ENCODE measurements around the gene NFIB. TPM values are rescaled to one million over a fixed set of nuclear protein-coding genes. Genes with fewer than 3 reads are reported as not detected.

The NFIB gene
- polyA plus RNA-seq, 3 donors, result 19.9 to 22.1 (median 21.8) TPM

DNA sequence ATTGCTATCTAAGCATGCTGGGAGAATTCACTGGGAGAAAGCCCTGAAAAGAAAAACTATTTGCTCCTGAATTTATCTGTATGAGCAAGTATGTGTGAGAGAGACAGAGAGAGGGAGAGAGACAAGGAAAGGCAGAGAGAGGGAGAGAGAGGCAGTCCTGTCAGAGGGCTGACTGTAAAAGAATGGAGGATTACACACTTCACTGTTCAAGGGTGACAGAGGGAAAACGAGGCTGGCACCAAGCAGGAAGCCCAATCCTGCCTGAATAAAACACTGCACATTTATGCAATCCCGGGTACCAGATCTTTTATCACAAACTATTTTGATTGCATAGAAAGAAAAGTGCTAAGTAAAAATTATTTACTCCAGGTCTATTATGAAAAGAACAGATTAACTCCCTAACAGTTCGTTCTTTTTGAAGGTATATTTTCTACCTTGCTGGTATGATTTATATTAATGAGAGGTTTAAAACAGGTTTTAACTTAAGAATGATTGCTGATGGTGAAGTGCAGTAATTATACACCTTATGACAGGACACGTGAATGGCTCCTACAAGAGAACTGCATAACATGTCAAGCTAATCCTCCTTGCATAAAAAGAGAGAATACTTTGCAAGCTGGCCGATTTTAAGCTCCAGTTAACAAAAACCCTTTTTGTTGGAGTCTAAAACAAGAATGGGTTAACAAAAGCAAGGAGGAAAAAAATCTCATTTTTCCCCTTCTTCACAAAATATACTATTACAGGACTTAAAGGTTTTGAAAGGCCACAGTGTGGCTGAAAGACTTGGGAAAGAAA, 82.5 kb downstream of the NFIB start:
- no peak for DNase-seq (ENCODE audit: extremely low read depth in 1 of 11, low read depth in 9 of 11, low spot score in 4 of 11)

DNA sequence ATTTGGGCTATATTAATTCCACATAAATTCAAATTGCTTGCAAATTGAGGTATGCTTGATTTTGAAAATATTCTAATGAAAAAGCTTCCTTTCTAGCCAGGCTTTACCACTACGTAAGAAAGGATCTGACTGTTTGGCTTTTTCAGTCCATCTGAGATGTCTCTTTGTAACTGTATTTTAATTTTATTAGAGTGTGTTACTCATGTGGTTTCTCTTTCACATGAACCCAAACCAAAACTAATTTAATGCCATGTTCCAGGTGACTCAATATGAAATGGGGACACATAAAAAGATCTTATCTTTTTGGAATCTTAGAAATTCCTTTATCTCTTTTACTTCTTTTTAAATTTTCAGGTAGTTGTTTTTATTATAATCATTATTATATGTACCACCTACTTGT, 85.3 kb downstream of the NFIB start:
- DNase-seq (ENCODE audit: extremely low read depth in 1 of 11, low read depth in 9 of 11, low spot score in 4 of 11), result no peak

DNA sequence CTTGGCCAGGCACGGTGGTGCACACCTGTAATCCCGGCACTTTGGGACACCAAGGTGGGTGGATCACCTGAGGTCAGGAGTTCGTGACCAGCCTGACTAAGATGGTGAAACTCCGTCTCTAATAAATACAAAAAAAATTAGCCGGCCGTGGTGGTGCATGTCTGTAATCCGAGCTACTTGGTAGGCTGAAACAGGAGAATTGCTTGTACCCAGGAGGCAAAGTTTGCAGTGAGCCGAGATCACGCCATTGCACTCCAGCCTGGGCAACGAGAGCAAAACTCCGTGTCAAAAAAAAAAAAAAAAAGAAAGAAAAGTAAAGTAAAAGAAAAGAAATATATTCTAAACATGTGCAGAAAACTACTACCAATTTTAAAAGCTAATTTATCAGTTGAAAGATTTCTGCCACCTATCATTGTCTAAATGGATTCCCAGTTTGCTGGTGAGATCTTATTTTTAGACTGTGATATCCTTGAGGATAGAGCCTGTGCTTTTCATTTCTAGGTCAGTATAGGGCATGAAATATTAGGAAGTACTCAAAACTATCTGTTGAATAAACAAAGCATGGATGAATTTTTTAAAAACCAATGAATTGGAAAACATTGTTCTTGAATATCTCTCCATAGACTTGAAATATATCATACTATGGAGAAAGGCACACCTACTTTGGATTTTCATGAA, 86.9 kb downstream of the NFIB start:
- no peak for DNase-seq (ENCODE audit: extremely low read depth in 1 of 11, low read depth in 9 of 11, low spot score in 4 of 11)

DNA sequence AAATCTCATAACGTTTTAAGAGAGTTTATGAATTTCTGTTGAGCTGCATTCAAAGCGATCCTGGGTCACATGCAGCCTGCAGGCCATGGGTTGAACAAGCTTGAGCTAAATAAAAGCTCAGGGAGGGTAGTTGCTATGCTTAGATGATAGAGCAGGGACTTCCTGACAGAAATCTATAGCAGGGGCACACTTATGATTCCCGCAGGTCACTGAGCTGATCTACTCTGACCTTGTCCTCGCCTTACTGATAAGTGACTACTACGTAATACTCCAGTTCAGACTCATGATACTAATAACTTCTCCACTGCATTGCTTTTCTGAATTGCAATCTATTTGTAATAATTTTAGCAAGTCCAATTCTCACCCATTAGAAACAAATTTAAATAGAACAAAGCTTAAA, 90.9 kb downstream of the NFIB start:
- no peak for DNase-seq (ENCODE audit: extremely low read depth in 1 of 11, low read depth in 9 of 11, low spot score in 4 of 11)

DNA sequence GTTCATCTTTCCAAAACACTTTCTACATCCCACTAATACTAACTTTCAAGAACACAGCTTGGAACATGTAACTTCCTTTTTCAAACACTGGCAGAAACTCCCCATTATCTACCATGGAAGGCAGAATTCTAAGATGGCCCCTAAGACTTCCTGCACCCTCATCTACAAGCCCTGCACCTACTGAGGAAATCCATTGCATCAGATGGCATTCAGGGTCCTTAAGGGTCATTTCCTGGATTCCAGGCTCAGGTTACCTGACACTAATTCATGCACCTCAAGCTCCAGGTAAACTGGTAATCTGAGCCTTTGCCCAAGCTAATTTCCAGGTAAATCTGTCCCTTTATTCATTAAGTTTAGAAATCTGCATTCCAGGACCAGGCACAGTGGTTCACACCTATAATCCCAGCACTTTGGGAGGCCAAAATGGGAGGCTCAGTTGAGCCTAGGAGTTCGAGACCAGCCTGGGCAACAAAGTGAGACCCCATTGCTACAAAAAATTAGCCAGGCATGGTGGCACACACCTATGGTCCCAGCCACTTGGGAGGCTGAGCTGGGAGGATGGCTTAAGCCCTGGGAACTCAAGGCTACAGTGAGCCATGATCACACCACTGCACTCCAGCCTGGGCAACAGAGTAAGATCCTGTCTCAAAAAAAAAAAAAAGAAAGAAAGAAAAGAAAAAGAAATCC, 91.6 kb downstream of the NFIB start:
- no peak for DNase-seq (ENCODE audit: extremely low read depth in 1 of 11, low read depth in 9 of 11, low spot score in 4 of 11)

DNA sequence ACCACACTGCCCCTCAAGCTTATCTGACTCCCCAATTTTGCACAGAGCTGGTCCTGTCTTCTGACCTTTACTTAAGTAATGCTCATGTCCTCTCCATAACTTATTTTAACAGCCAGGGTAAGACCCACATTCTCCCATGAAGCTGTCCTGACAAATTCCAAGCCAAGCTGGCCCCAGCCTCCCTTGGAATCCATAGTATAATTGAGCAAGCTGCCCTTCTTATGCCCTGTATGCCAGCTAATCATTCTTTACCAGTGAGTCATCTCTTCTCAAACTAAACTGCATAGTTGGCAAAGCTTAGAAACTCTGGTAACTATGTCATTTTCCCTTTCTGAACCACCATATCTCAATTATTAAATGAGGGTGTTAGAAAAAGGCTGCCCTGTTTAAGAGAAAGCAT, 92.4 kb downstream of the NFIB start:
- DNase-seq (ENCODE audit: extremely low read depth in 1 of 11, low read depth in 9 of 11, low spot score in 4 of 11), result peak in 1 of 11 donors; percentile 15

DNA sequence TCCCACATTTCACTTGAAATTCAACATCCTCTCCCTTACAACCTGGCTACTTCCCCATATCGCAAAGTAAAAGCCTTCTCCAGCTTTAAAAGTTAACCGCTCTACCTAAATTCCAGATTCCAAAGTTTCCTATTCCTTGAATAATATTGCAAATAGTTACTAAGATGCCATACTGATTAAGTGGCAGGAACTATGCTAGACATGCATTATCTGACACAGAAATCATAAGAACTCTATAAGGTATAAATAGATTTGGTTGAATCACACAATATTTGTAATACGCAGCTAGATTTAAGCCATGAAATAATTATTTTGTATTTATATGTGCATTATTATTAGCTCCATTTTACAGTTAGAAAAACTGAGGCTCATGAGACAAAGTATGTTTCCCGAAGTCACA, 92.8 kb downstream of the NFIB start:
- no peak for DNase-seq (ENCODE audit: extremely low read depth in 1 of 11, low read depth in 9 of 11, low spot score in 4 of 11)

DNA sequence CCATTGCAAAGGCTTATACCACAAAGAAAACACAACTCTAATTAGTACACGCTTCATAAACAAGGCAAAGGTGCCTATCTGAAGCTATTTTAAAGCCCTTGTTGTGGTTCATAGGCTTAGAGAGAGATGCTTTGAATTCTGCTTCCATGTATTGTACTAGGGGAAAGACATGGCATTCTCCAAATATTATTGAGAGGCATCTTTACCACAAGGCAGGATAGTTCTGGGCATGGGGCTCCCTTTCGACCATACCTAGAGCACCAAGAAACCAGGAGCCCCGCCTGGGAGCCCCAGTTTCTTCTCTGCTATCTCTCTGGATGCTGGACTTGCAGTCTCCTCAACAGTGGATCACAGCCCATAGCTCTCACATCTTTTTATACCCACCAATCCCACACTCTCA, 93.7 kb downstream of the NFIB start:
- no peak for DNase-seq (ENCODE audit: extremely low read depth in 1 of 11, low read depth in 9 of 11, low spot score in 4 of 11)

DNA sequence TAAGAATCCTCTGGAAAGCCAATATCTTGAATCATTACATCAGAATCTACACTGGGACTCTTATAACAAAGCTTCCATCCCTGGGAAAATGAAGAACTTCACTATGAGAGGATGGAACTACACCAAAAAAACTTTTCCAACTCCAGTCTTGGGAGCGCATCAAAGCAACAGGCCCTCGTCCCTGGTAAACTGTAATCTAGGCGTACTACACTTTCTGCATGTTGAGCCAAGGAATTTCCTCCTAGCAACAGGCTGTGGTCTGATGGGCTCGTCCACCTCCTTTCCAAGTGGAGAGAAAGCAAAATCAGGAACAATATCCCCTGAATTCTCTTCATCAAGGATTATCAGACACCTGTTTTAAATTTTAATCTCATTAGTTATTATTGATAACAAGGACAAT, 94.1 kb downstream of the NFIB start:
- DNase-seq (ENCODE audit: extremely low read depth in 1 of 11, low read depth in 9 of 11, low spot score in 4 of 11), result no peak

DNA sequence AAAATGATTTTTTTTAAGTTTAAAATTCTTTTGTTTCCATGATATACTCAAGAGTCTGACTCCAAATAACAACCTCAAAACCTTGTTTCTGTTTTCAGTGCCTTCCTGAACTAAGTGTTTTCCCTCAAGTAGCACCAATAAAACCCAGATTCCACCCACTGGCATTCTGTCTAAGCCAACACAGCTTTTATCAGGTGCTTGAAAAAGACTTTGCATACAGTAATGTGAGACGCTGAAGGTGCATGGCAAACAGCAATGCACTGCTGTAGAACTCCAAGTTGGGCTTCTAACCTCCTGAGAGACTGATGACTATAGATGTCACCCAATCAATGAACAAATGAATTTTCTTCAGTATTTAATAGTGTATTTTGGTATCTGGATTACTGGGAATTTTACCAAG, 95.7 kb downstream of the NFIB start:
- no peak for DNase-seq (ENCODE audit: extremely low read depth in 1 of 11, low read depth in 9 of 11, low spot score in 4 of 11)

DNA sequence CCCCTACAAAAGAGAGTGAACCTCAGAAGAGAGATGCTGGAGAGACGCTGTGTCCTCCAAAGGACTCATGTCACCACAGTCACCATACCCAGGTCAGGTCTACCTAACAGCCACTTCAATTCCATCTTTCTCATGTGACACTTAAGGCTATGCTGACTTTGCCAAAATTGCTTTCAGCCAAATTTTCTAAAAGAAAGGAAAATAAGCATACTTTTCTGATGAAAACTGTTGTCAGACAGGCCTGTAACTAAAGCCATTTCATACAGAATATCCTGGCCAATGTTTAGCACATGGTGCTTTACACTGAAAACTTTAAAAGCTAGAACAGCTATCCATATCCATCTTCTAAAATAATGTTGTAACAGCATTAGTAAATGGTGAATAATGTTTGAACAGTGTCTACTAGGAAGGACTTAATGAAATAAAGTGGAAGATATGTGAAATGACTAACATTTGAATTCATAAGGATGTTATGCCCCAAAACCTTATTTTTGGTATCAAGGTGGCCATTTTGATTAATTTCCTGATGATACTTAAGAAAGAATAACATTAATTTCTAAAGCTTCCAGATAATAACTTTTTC, 97.2 kb downstream of the NFIB start:
- DNase-seq (ENCODE audit: extremely low read depth in 1 of 11, low read depth in 9 of 11, low spot score in 4 of 11), result no peak

DNA sequence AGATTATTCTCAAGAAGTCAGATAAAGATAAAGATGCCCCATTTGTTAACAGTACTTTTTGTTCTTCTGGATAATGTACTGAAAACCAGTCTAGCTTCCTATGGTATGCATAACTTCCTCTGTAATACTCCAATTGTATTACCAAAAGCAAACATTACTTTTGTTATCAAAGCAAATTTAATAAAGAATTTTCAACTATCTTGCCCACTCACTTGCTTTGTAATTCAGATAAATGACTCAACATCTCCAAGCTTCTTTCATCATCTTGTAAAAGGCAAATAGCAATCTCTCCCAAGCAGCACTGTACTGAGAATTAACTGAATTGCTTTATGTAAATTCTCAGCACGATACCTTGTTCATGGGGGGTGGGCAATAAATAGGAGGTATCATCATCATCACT, 98.3 kb downstream of the NFIB start:
- no peak for DNase-seq (ENCODE audit: extremely low read depth in 1 of 11, low read depth in 9 of 11, low spot score in 4 of 11)

DNA sequence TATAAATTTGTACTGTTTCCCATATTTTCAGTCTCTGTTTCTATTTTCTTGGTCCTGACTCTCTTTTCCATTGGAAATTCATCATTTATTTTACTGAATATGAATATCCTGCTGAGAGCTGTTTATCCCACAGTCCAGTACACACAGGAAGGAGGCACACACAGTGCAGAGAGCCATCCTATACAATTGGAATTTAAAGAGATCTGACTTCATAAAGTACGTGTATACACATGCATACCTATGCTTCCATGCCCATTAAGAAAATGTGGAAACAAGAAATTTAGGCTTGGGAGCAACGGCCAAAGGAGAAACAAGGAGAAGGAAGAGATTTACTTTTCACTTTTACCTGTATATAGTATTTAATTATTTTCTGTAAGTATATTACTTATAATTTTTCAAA, 99.2 kb downstream of the NFIB start:
- no peak for DNase-seq (ENCODE audit: extremely low read depth in 1 of 11, low read depth in 9 of 11, low spot score in 4 of 11)

DNA sequence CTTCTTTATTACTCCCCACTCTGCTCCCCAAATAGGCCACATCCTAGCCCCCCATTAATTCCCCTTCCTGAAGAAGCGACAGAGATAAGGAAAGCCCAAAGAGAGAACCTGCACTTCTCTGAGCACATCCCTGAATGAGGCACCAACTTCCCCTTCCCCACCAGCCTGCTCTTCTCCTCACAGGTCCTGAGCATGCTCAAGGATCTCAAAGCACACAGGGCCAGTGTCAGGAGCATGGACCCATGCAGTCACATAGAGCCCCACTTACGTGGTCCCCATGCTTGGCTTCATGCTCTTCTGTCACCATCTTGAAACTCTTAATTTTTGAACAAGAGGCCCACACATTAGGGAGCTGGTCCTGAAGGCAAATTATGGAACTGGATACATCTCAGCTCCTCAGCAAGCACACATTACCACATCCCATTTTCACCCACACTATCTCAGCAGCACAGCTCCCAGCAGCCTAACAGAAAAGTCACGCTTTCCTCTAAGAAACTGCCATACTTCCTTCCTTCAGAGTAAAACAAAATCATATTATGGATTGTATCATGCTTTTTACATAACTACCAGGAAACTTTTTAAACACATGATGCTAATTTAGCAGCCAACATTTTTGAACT, 99.8 kb downstream of the NFIB start:
- no peak for DNase-seq (ENCODE audit: extremely low read depth in 1 of 11, low read depth in 9 of 11, low spot score in 4 of 11)

DNA sequence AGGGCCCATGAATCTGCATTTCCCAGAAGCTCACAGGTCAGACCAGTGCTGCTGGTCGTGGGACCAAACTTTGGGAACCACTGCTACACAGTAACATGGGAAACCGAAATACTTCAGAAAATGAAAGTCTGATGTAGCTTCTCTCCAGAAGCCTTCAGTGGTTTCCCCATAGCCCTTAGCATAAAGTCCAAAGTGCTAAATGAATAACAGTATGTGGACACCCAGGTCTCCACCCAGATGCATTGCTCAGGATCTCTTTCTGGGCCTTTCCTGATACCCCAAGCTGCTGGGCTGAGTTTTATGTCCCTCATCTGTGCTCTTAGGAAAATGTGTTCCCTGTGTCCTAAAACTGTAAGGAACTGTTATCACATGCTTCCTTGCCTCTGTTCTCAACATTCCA, 100.4 kb downstream of the NFIB start:
- DNase-seq (ENCODE audit: extremely low read depth in 1 of 11, low read depth in 9 of 11, low spot score in 4 of 11), result no peak

DNA sequence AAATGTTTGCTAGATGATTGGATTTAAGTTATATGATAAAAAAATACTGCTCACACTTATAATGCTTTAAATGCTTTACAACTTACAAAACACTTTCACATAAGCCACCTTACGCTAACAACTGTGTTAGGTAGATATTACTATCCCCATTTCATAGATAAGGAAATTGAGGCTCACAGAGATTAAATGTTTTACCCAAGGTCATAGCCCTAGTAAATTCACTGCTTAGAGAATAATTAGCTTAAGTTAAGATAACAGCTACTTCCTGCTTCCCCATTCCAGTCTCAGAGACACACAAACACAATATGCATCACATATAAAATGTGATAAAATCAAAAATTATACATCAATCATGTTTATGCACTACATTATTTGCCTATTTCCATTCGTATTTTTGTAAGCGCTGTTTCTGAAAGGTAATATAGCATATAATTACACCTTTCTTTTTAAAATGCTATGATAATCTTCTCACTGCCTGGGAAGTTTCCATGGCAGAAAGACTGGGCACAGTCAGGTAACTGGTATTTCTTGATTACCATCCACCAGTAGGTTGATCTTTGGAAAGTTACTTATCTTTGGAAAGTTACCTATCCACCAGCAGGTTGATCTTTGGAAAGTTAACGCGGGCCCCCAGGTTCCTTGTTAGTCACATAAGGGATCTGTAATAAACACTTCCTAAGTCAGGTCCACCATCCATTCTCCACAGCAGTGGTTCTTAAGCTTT, 101.1 kb downstream of the NFIB start:
- no peak for DNase-seq (ENCODE audit: extremely low read depth in 1 of 11, low read depth in 9 of 11, low spot score in 4 of 11)

DNA sequence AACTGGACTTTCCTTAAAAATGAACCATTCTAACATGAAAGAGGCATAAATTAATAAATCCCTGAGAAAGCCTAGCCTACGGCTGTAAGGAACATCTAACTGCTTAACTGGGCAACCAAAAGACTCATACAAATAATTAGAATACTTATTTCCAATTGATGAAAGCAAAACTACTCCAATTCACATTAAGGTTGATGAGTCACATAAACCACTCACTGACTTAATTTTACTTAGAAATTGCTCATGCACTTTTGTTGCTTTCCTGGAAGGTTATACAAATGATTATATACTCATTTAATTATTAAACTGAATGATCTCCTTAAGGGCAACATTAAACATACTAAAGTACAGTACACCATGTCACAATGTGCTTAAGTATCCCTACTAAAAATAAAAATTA, 101.9 kb downstream of the NFIB start:
- DNase-seq (ENCODE audit: extremely low read depth in 1 of 11, low read depth in 9 of 11, low spot score in 4 of 11), result no peak

DNA sequence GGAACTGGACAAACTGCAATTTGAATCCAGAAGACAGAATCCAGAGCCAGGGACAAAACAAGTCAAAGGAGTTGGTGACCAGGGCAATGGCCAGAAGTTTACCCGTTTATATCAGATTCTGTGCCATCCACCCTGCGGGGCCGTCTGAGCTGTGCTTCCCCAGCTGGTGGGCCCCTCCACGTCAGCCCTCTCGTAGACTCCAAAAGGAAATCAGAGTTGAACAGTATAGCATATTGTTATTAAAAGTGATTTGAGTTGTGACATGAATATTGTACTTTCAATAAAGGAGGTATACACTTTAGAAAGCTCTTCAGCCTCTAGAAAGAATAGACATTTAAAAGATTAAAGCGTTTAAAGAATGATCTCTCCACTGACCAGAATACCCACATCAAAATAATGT, 102.4 kb downstream of the NFIB start:
- DNase-seq (ENCODE audit: extremely low read depth in 1 of 11, low read depth in 9 of 11, low spot score in 4 of 11), result no peak

DNA sequence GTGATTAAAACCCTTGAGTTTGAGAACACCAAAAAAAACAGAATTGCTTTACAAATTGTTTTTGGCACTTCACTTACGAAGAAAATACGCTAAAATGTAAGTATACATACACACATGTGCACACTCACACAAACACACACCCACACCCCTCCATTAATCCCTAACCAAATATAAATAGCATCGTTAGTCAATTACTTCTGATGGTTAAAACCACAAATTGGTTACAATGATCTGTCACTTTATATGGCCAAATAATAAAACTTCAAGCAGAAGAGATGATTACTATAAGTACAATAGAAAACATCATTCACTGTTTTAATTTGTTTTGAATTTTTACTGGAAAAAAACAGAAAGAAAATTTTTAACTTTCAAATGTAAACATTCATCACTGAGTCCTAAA, 103.5 kb downstream of the NFIB start:
- DNase-seq (ENCODE audit: extremely low read depth in 1 of 11, low read depth in 9 of 11, low spot score in 4 of 11), result no peak
